ENCODE measurements around the gene COPE.

COPE gene

DNA sequence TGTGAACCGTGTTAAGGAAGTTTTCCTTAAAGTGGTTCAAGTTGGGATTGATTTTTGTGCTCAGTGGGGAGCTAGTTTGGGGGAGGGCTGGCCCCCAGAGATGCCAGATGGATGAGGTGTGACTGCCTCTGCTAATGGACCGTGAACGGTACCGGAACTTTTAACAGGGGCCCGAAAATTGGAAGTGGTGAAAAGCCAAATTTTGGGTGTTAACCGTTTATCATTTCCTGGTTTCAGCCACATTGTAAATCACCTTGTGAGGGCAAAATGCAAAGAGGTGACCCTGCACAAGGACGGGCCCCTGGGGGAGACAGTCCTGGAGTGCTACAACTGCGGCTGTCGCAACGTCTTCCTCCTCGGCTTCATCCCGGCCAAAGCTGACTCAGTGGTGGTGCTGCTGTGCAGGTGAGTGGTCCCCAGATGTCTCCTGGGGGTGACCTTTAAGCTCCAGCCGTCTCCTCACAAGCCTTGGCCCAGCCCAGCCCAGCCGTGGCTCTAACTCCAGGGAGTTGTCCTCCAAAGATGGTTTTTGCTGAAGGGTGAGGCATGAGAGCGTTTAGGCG lies 69.3 kb downstream of the COPE start:
- no peak for DNase-seq

All from CD4-positive, alpha-beta T cell treated with Interleukin-10 for 1 hour (primary cell).